NCI-H1930 (cell line): ENCODE data around the gene RAB7A.

ENCODE experiments used
- DNase-seq, 2 experiments: peaks; one replicate each; lab custom pipeline; 2025; lab: John Stamatoyannopoulos, UW

Gene RAB7A

DNA sequence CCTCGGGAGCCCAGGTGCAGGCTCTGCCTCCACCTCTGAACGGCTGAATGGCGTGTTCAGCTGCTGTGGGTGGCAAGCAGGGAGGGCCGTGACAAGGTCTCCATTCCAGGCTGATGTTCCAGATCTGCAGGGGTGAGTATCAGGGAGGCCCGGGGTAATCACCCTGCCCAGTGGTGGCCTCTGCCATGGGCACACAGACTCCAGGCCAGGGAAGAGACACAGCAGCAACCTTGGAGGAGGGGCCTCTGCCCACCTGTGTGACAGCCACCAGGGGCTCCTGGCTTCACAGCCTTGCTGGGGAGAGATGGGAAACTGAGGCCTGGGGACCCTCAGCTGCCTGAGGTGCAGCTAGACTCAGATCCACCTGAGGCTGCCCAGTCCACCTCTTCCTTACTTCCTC lies 127.8 kb downstream of the RAB7A start:
- no peak for DNase-seq

GRCh38 chr3:128854475-128854874 lies 128.5 kb downstream of the RAB7A start:
- no peak for DNase-seq

GRCh38 chr3:128855569-128855968 lies 129.6 kb downstream of the RAB7A start:
- no peak for DNase-seq

DNA sequence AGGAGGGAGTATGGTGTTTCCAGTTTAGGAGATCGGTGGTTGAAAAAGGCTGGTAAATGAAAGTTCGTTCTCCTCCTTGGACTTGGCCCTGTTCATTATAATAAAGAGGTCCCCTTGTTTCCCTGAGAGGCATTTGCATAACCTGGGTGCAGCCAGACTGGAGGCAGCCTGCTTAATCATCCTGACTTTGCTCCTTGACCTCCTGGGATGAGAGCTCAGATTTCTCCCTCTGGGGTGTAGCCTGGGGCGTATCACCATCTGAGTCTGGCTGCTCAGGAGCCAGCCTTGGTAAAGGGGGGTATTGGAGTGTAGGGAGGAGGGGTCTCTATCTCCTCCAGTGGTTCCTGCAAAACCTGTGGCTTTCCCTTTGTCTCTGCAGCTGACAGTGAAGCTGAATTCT lies 132.2 kb downstream of the RAB7A start:
- DNase-seq: no peak

- peak in 1 of 2 experiments; percentile 34 for DNase-seq
Measured at GRCh38 chr3:128859630-128860029, 133.6 kb downstream of the RAB7A start.

DNA sequence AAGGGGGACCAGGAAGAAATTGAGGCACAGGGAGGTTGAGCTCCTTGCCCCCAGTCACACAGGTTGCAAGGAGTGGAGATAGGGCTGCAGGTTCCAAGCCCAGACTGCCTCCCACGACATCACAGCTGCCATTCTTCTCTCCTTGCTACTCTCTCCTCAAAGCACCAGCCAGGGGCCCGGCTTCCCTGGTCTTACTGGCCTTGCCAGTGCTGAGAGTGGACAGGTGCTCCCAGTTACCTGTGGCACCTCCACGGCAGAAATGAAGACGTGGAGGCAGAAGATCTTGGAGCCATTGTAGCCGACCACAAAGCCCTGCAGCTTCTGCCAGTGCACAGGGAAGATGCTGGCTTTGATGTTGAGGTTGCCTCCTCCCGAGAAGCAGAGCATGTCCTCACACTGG lies 135.5 kb downstream of the RAB7A start:
- DNase-seq: no peak

- DNase-seq: no peak
Measured at GRCh38 chr3:128863560-128863959, 137.6 kb downstream of the RAB7A start.
